ENCODE measurements around the gene MYO3B.

Gene MYO3B

GRCh38 chr2:170423919-170424318 is 246.0 kb downstream of the MYO3B start:
- Histone ChIP-seq H3K79me2 (ENCODE audit: low read length) (no peaks in the 10 kb centered on the region), H3K9me2 (replicated peaks; ENCODE audit: insufficient read depth, low read length) (no peaks in the 10 kb centered on the region), H3K9me3 (replicated peaks; ENCODE audit: insufficient read depth, low read length) (no peaks in the 10 kb centered on the region), H3K27ac (ENCODE audit: low read length) (no peak overlapping the region), H3K4me3 (ENCODE audit: low read length) (no peak overlapping the region), H3K27me3 (replicated peaks; ENCODE audit: insufficient read depth, low read length) (no peaks in the 10 kb centered on the region), H4K20me1 (ENCODE audit: insufficient read depth, low read length) (no peaks in the 10 kb centered on the region), H3K4me2 (ENCODE audit: low read depth, low read length) (no peak overlapping the region), H2AFZ (ENCODE audit: low read length) (no peak overlapping the region), H3K4me1 (ENCODE audit: low read length) (peaks cover 7% of the 10 kb centered on the region; the same call in 1 of the 2 replicates), H3F3A (ENCODE audit: insufficient read depth, low read length) (no peaks in the 10 kb centered on the region), H3K36me3 (replicated peaks; ENCODE audit: insufficient read depth, low read length) (no peaks in the 10 kb centered on the region), H3K9ac (ENCODE audit: low read length) (no peak overlapping the region)
- no peak for TF ChIP-seq CTCF (IDR thresholded peaks at IDR 0.05; ENCODE audit: low read length)
- TF ChIP-seq EZH2phosphoT487 (IDR thresholded peaks at IDR 0.05; ENCODE audit: low read length) = no peak
- no peak for TF ChIP-seq EZH2 (optimal IDR thresholded peaks at IDR 0.05; ENCODE audit: low read depth, low read length)
- DNase-seq = no peak

- Histone ChIP-seq H3K79me2 (ENCODE audit: low read length) (no peaks in the 10 kb centered on the region), H3K27me3 (replicated peaks; ENCODE audit: insufficient read depth, low read length) (no peaks in the 10 kb centered on the region), H4K20me1 (ENCODE audit: insufficient read depth, low read length) (no peaks in the 10 kb centered on the region), H3K4me1 (ENCODE audit: low read length) (peaks cover 5% of the 10 kb centered on the region; the same call in 1 of the 2 replicates), H3K9me3 (replicated peaks; ENCODE audit: insufficient read depth, low read length) (no peaks in the 10 kb centered on the region), H3F3A (ENCODE audit: insufficient read depth, low read length) (no peaks in the 10 kb centered on the region), H3K27ac (ENCODE audit: low read length) (no peak overlapping the region), H3K9me2 (replicated peaks; ENCODE audit: insufficient read depth, low read length) (no peaks in the 10 kb centered on the region), H3K4me2 (ENCODE audit: low read depth, low read length) (no peak overlapping the region), H3K9ac (ENCODE audit: low read length) (no peak overlapping the region), H2AFZ (ENCODE audit: low read length) (no peak overlapping the region), H3K4me3 (ENCODE audit: low read length) (no peak overlapping the region), H3K36me3 (replicated peaks; ENCODE audit: insufficient read depth, low read length) (no peaks in the 10 kb centered on the region)
- TF ChIP-seq EZH2 (optimal IDR thresholded peaks at IDR 0.05; ENCODE audit: low read depth, low read length) = no peak
- TF ChIP-seq EZH2phosphoT487 (IDR thresholded peaks at IDR 0.05; ENCODE audit: low read length) = no peak
- TF ChIP-seq CTCF (IDR thresholded peaks at IDR 0.05; ENCODE audit: low read length) = no peak
- no peak for DNase-seq
Observed at GRCh38 chr2:170425281-170425751, 247.4 kb downstream of the MYO3B start.

- no peaks in the 10 kb centered on the region for H3K4me1 ChIP-seq (ENCODE audit: low read length)
- H3K9me3 ChIP-seq (replicated peaks; ENCODE audit: insufficient read depth, low read length) = no peaks in the 10 kb centered on the region
- H3K27me3 ChIP-seq (replicated peaks; ENCODE audit: insufficient read depth, low read length) = no peaks in the 10 kb centered on the region; the same call in none of the 2 replicates
- H3F3A ChIP-seq (ENCODE audit: insufficient read depth, low read length) = no peaks in the 10 kb centered on the region
- no peak overlapping the region for H3K9ac ChIP-seq (ENCODE audit: low read length)
- H3K79me2 ChIP-seq (ENCODE audit: low read length) = no peaks in the 10 kb centered on the region
- no peaks in the 10 kb centered on the region for H3K36me3 ChIP-seq (replicated peaks; ENCODE audit: insufficient read depth, low read length)
- TF ChIP-seq CTCF (IDR thresholded peaks at IDR 0.05; ENCODE audit: low read length) (no peak), EZH2 (optimal IDR thresholded peaks at IDR 0.05; ENCODE audit: low read depth, low read length) (no peak), EZH2phosphoT487 (IDR thresholded peaks at IDR 0.05; ENCODE audit: low read length) (no peak)
- H4K20me1 ChIP-seq (ENCODE audit: insufficient read depth, low read length) = no peaks in the 10 kb centered on the region
- H3K4me2 ChIP-seq (ENCODE audit: low read depth, low read length) = no peak overlapping the region
- H2AFZ ChIP-seq (ENCODE audit: low read length) = no peak overlapping the region
- DNase-seq = no peak
- H3K27ac ChIP-seq (ENCODE audit: low read length) = no peak overlapping the region
- no peaks in the 10 kb centered on the region for H3K9me2 ChIP-seq (replicated peaks; ENCODE audit: insufficient read depth, low read length)
- H3K4me3 ChIP-seq (ENCODE audit: low read length) = no peak overlapping the region
Observed at GRCh38 chr2:170428868-170429267, 250.9 kb downstream of the MYO3B start.
